ENCODE data around the gene ISG20L2.

- TF ChIP-seq EZH2phosphoT487 (IDR thresholded peaks at IDR 0.05; ENCODE audit: low read depth, severe bottlenecking, unreplicated experiment) (no peak), CTCF (IDR thresholded peaks at IDR 0.05; ENCODE audit: poor library complexity) (no peak)
Observed at GRCh38 chr1:156711011-156711817, 17.4 kb downstream of the ISG20L2 start.

All from hepatocyte (in vitro differentiated cells).